ENCODE results near the gene ADCY2. TPM values are rescaled to one million over a fixed set of nuclear protein-coding genes. Genes with fewer than 3 reads are reported as not detected.

ADCY2 gene
- total and polyA plus RNA-seq, 9 of the 15 experiments (the other 6 are each of a cell fraction or from before 2014, with no cell fraction given), result 0.01 to 0.15 (median 0.03) TPM; not detected in 5

GRCh38 chr5:7753181-7753580 lies 357.2 kb downstream of the ADCY2 start (continued):
- TF ChIP-seq BCLAF1 (IDR thresholded peaks at IDR 0.05; ENCODE audit: borderline replicate concordance in 1 of 2, control insufficient read depth in 1 of 2, low read depth in 2 of 2, low read length in 1 of 2) (no peak), MITF (IDR thresholded peaks at IDR 0.05) (no peak), BRD9 (IDR thresholded peaks at IDR 0.05; ENCODE audit: low read depth, partially characterized antibody) (no peak), ZNF165 (CRISPR knock-in tag; IDR thresholded peaks at IDR 0.05; ENCODE audit: borderline replicate concordance) (no peak), ZNF699 (CRISPR knock-in tag; IDR thresholded peaks at IDR 0.05; ENCODE audit: insufficient replicate concordance) (no peak), HES1 (IDR thresholded peaks at IDR 0.05; ENCODE audit: low read depth) (no peak)

Measured in K562 (cell line).